ENCODE data around the gene DNAJC13. TPM values are rescaled to one million over a fixed set of nuclear protein-coding genes. Genes with fewer than 3 reads are reported as not detected.
"Not testable (repeated sequence)": the region's sequence is repeated elsewhere in the genome, so short reads cannot be mapped to it uniquely, and the experiment has no call there.

DNAJC13 gene, protein sequence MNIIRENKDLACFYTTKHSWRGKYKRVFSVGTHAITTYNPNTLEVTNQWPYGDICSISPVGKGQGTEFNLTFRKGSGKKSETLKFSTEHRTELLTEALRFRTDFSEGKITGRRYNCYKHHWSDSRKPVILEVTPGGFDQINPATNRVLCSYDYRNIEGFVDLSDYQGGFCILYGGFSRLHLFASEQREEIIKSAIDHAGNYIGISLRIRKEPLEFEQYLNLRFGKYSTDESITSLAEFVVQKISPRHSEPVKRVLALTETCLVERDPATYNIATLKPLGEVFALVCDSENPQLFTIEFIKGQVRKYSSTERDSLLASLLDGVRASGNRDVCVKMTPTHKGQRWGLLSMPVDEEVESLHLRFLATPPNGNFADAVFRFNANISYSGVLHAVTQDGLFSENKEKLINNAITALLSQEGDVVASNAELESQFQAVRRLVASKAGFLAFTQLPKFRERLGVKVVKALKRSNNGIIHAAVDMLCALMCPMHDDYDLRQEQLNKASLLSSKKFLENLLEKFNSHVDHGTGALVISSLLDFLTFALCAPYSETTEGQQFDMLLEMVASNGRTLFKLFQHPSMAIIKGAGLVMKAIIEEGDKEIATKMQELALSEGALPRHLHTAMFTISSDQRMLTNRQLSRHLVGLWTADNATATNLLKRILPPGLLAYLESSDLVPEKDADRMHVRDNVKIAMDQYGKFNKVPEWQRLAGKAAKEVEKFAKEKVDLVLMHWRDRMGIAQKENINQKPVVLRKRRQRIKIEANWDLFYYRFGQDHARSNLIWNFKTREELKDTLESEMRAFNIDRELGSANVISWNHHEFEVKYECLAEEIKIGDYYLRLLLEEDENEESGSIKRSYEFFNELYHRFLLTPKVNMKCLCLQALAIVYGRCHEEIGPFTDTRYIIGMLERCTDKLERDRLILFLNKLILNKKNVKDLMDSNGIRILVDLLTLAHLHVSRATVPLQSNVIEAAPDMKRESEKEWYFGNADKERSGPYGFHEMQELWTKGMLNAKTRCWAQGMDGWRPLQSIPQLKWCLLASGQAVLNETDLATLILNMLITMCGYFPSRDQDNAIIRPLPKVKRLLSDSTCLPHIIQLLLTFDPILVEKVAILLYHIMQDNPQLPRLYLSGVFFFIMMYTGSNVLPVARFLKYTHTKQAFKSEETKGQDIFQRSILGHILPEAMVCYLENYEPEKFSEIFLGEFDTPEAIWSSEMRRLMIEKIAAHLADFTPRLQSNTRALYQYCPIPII (N-terminal part only)
- 10 to 100 TPM; 39.5 to 41.0 TPM for total RNA-seq

DNA sequence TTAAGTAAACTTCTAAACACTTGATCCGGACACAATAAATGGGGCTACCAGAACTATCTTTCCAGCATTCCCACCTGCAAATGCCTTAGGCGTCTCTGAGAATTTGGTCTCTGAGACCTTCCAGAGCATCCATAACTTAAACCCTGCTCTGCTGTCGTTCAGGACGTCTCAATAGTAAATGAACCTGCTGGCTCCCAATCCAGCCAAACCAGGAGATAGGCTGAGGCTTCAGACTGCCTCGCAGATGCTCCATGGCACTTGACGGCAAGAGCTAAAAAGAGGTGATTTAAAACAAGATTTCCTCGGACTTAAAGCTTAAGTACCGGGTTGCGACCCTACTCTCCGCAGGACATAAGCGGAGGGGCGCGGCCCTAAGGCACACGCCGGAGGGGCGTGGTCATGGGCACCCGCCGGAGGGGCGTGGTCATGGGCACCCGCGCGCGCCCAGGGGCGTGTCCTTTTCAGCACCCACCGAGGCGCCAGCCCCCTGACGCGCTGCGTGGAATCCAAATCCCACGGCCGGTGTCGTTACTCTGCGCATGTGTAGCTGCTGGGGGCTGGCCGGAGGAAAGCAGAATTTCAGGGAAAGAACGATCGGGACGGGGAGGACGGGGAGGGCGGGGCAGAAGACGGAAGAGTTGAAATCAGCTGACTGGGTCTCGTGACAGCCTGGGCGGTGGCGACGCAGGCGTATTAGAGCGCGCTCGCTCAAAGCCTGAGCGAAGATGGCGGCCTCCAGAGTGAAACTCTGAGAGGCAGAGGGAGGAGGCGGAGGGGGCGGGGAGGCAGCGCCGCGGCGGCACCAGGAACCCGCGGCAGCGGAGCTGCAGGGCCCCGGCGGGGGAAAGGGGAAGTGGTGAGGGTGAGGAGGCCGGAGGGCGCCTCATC lies at the start of gene DNAJC13:
TSS of gene DNAJC13 (plus strand) at position 696 of the 888 bp plus-strand sequence. CDS start 17,049 bp downstream, outside the sequence.
- ChIA-PET POLR2A (interaction anchor here (0.5 to 0.9 kb wide), 3 partner anchors 18 to 1156 kb away, joined by 3 to 4 read pairs (median 3); partner anchors contain the start of gene CDV3), CTCF (interaction anchor here (1.8 kb wide), 1 partner anchor 12 kb away, joined by 7 read pairs; no protein-coding TSS in a partner anchor)

DNA sequence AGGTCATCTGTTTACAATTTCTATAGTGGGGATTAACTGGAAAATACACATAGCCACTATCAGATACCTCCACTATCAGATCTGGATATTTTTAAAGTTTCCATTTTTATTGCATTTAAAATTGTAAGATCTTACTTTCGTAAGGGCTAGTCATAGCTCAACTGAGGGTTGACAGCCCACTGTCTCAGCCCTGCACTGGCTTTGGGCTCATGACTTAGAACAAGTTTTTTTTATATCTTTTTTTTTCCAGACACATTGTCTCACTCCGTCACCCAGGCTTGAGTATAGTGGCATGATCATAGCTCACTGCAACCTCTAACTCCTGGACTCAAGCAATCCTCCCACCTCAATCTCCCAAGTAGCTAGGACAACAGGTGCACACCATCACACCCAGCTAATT lies 48.8 kb upstream of the DNAJC13 start:
- ChIA-PET POLR2A (no interaction called here), CTCF (no interaction called here)

DNA sequence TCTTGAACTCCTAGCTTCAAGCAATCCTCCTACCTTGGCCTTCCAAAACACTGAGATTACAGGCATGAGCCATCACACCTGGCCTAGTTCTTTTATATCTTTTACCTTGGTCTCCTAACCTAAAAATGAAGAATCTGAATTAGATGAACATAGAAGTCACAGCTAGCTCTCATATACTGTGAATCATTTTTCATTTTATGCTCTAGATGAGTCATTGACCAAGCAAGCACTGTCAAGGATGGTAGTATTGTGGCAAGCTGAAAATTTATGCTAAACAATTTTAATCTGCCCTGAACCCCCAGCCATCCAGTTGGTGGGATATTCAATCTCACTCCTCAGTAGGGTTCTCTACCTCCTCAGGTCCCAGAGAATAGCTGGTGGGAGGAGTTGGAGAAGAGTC lies 48.3 kb upstream of the DNAJC13 start:
- ChIA-PET POLR2A (no interaction called here), CTCF (no interaction called here)

DNA sequence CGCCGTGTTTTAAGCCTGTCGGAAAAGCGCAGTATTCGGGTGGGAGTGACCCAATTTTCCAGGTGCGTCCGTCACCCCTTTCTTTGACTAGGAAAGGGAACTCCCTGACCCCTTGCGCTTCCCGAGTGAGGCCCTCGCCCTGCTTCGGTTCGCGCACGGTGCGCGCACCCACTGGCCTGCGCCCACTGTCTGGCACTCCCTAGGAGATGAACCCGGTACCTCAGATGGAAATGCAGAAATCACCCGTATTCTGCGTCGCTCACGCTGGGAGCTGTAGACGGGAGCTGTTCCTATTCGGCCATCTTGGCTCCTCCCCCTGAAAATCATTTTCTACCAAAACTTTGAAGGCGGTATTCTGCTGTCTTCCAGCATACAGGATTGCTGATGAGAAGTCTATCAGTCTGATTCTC lies 40.4 kb upstream of the DNAJC13 start:
- CTCF ChIA-PET: interaction anchor here (0.6 kb wide), 1 partner anchor 29 kb away, joined by 3 read pairs; no protein-coding TSS in a partner anchor
- POLR2A ChIA-PET: not testable (repeated sequence)

DNA sequence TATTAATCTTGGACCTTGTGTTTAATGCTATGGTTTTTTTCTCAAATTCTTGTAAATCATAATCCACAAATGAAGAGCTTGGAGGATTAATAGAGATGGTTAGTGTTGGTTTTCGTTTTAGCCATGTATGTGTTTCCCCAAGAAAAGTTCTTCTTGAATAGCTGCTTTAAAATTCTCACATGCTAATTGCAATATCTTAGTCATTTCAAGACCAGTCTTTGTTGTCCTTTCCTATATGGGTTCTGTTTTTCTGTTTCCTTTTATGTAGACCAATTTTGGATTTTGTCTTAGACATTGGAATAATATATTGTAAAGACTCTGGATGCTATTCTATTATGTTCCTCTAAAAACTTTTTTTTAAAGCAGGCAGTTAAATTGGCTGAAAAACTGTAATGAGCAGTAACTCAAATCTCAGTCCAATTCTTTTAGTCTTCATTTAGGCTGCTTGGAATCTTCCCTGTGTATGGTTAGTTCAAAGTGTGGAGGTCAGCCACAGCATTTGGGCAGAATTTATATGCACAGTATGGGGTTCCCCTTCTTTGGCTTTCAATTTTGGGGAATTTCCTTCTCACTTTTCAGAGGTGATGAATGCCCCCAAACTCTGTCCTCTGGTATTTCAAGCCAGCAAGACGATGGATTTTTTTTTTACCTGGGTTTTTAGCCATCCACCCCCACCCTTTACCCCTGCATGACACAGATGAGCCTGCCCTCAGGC lies 39.1 kb upstream of the DNAJC13 start:
- CTCF ChIA-PET: no interaction called here
- POLR2A ChIA-PET: no interaction called here

DNA sequence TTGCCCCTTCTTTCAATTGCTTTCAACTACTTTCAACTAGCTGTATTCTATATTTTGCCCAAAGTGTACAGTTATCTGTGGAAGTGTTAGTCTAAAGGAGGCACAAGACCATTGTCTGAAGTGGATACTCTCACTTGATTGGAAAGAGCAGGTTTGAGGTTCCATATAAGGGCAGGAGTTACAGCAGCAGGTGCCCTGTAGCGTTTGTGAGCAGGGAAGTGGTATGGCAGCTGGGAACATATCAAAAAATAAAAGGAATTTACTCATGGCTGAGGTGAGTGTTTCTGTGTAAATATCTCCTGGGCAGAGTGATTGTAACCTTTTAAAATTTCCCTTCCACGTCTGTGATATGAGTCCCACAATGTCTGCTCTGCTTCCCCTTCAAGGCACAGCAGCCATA lies 38.5 kb upstream of the DNAJC13 start:
- CTCF ChIA-PET: no interaction called here
- POLR2A ChIA-PET: no interaction called here

DNA sequence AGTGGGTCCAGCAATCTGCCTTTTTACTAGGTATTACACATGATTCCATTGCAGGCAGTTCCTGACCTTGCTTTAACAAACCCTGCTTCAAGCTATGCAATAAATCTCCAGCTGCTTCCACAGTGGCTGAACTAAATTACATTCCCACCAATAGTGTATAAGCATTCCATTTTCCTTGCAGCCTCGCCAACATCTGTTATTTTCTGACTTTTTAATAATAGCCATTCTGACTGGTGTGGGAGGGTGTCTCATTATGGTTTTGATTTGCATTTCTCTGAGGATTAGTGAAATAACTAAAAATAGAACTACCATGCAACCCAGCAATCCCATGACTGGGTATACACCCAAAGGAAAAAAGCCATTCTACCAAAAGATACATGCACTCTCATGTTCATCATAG lies 36.4 kb upstream of the DNAJC13 start:
- ChIA-PET CTCF (no interaction called here), POLR2A (no interaction called here)

DNA sequence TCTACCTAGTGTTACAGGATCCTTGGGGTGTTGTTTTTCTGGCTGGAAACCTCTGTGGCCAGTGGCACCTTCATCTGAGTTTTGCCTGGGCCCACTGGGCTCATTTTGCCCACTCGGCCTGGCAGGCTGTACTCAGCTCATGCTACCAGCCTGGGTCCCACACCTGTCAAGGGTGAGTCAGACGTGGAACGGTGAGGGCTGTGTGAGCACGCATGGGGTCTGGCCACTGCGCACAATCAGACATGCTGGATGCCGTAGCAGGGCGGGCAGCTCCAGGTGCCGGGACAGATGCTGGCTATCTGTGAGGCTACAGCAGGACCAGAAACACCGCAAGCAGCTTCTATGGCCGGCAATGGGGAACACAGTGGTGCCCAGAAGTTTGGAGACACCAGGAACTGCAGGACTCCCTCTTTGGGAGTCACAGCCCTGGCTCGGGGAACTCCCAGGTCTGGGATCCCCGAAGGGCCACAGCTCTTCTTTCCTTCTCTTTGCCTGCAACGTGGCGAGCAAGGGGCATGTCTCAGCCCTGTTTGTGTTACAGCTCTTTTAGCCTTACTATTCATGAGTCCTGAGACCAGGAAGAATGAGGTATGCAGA lies 35.9 kb upstream of the DNAJC13 start:
- ChIA-PET CTCF (no interaction called here), POLR2A (no interaction called here)

DNA sequence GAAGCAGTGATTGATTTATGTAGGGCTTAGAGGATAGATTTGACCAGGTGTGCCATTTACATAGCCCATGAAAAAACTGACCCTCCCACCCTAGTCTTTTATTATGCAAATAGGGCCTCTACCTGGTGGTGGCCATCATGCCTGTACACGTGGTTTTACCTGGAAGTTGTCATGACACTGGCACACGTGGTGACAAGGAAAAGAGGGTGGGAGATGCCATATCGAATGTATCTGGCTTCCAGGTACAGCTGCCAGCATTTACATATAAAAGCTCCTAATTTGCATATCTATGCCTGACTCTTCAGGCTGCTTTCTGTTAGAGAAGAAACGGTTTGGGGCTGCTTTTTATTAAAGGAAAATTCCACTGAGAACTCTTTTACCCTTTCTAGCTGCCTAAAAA lies 35.0 kb upstream of the DNAJC13 start:
- ChIA-PET CTCF (no interaction called here), POLR2A (no interaction called here)

DNA sequence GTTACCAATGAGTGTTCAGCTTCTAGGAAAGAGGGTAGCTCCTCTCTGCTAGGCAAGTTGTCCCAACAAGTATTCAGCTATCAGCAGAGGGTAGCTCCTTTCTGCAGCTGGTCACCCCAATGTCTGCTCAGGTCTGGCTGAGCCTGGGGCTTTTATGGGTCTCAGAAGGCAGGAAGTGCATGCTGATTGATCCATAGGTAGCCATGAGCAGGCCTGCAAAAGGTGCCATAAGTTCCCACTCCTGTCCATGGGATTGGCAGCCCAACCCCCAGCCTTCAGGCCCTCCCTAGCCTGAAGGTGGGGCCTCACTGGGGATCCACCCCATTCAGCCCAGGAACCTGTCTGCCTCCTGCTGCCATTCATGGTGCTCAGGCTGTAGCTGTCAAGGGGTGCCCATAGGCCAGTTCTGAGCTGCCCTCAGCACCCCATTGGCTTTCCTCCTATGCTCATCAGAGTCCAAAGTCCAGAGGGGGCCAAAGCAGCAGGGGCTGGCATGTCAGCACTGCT lies 34.6 kb upstream of the DNAJC13 start:
- ChIA-PET POLR2A (no interaction called here), CTCF (no interaction called here)

DNA sequence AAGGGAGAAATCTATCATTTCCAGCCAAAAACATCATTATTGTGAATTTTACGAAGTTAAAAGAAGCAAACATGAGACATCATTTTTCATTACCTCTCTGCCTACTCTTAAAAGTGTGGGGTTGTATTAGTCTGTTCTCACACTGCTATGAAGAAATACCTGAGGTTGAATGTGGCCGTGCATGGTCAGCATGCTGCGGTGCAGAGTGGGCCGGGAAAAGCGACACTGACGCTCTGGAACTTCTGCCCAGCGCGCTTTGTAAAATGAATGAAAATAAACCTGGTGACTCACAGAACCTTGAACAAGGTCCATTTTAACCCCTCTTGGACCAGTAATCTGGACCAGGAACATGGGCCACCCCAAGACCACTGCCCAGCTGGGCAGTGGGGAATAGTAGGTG lies 31.0 kb upstream of the DNAJC13 start:
- POLR2A ChIA-PET: no interaction called here
- CTCF ChIA-PET: no interaction called here

DNA sequence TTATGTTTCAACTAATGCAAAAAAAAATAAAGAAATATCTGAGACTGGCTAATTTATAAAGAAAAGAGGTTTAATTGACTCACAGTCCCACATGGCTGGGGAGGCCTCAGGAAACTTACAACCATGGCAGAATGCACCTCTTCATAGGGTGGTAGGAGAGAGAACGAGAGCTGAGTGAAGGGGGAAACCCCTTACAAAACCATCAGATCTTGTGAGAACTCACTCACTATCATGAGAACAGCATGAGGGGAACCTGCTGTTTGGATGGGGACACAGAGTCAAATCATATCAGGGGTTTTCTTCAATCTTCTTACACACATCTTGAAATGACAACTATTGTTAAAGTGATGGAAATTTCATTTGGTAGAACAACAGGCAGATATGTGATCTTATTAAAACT lies 24.6 kb upstream of the DNAJC13 start:
- POLR2A ChIA-PET, CTCF ChIA-PET: not testable (repeated sequence)

DNA sequence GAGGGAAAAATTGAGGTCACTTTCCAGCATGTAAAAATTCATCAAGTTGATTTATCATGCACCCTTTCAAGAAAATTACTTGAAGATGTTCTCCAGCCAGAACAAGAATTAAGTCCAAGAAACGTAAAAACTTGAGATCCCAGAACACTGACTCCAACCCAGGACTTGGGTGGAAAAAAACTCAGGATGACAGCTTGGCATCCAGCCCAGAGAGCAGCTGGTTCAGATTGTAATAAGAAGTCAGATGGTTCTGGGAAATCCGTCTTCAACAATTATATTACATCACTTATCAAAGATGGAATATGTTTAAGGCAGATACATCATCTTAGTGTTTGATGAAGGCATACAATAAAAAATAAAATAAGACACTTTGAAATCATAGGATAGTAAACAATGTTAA lies 23.0 kb upstream of the DNAJC13 start:
- ChIA-PET POLR2A (no interaction called here), CTCF (no interaction called here)

DNA sequence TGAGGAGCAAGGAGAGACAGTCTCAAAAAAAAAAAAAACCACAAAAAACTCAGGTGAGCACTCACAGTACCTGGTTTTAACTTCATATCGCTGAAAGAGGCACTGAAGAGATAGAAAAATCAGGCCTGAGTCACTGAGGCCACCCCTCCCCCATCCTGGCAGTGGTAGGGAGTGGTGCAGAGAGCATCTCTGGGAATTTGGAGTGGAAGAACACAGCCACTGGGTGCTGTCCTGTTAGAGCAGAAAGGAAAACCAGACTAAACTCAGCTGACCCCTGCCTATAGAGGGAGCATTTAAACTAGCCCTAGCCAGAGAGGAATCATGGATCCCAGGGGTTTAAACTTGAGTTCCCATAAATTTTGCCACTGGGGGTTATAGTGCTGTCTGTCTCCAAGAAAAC lies 22.2 kb upstream of the DNAJC13 start:
- CTCF ChIA-PET: no interaction called here
- POLR2A ChIA-PET: no interaction called here

DNA sequence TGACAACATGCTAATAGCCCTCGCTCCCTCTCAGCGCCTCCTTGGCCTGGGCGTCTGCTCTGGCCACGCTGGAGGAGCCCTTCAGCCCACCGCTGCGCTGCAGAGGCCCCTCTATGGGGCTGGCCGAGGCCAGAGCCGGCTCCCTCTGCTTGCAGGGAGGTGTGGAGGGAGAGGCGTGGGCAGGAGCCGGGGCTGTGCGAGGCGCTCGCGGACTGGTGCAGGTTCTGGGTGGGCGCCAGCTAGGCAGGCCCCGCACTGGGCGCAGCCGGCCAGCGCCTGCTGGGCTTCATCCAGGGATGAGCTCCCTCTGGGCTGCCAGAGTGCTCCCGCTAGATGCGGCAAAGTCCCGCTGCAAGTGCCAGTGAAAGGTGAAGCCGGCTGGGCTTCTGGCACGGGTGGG lies 21.0 kb upstream of the DNAJC13 start:
- POLR2A ChIA-PET: no interaction called here

DNA sequence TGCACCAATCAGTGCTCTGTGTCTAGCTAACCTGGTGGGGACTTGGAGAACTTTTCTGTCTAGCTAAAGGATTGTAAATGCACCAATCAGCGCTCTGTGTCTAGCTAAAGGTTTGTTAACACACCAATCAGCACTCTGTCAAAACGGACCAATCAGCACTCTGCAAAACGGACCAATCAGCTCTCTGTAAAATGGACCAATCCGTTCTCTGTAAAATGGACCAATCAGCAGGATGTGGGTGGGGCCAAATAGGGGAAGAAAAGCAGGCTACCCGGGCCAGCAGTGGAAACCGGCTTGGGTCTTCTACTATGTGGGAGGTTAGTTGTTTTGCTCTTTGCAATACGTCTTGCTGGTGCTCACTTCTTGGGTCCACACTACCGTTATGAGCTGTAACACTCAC lies 20.5 kb upstream of the DNAJC13 start:
- POLR2A ChIA-PET: not testable (repeated sequence)
- CTCF ChIA-PET: interaction anchor here (1.1 to 1.4 kb wide), 2 partner anchors 45 to 47 kb away, joined by 3 to 4 read pairs; no protein-coding TSS in a partner anchor

More for the DNA sequence above, 21.0 kb upstream of the DNAJC13 start:
- CTCF ChIA-PET: interaction anchor here (1.1 kb wide), 1 partner anchor 44 kb away, joined by 4 read pairs; no protein-coding TSS in a partner anchor

DNA sequence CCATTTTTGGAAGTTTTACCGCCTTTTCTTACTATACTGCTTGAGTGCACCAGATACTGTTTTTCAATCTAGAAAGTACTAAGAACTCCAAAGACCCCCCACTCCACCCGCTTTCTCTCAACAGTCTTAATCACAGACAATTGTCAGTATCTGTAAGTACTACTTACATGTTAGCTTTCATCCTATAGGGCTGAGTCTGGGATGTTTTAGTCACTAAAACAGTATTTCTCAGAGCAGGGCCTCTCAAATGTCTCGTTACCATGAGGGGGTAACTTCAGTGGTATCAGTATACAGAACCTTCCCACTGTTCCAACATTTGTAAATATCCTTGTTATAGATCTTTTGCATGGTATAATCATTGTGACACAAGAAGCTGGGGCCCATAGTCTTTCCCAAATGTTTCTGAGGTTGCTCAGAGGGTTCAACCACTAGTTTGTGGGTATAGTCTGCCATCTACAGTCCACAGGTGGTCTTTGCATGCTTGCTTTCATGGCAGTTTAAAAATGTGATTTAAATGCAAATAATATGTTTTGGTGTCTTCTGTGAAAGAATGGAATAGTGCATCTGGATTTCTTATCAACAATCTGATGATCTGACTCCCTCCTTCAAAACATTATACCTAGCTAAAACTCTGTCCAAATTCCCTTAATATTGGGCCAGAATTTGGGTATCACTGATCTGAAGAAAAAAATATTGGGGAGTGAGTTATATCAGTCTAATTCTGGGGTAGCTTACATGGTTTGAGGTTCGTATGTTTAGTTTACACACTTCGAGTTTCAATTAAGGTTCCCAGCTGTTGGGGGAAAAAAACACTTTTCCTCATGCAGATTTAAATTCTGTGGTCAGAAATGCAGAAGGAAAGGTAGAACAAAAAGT lies 18.0 kb upstream of the DNAJC13 start:
- ChIA-PET POLR2A (no interaction called here), CTCF (interaction anchor here (0.6 to 2.0 kb wide), 4 partner anchors 48 to 1824 kb away, joined by 3 to 11 read pairs (median 4); no protein-coding TSS in a partner anchor)
